Measurements from ENCODE around the gene OGFOD3.

DNA sequence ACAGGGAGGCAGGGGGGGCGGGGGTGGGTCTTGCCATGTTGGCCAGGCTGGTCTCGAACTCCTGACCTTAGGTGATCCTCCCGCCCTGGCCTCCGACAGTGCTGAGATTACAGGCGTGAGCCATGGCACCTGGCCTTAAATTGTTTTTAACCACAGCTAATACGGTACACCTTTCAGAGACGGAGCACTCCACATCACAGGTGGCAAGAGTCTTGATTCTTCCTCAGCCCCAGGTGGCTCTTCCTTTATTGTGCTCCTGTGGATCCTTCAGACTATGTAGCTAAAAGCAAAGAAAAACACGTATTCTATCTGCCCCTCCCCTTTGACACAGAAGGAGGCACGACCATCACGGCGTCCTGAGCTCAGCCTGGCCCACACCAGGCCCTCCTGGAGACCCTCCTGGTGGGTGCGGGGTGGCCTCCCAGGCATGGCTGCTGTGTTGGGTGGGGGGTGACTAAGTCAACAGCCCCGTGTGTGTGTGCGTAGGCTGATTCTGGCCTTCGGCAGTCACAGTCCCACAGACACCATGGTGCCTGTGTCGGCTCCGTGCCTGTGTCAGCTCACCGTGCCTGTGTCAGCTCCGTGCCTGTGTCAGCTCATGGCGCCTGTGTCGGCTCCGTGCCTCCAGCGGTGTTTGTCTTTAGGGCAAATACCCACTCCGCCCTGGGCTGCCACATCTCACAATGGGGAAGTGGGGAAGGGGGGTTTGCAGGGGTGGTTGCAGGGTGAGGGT lies 74.0 kb downstream of the OGFOD3 start:
- TF ChIP-seq, protein P1, sequence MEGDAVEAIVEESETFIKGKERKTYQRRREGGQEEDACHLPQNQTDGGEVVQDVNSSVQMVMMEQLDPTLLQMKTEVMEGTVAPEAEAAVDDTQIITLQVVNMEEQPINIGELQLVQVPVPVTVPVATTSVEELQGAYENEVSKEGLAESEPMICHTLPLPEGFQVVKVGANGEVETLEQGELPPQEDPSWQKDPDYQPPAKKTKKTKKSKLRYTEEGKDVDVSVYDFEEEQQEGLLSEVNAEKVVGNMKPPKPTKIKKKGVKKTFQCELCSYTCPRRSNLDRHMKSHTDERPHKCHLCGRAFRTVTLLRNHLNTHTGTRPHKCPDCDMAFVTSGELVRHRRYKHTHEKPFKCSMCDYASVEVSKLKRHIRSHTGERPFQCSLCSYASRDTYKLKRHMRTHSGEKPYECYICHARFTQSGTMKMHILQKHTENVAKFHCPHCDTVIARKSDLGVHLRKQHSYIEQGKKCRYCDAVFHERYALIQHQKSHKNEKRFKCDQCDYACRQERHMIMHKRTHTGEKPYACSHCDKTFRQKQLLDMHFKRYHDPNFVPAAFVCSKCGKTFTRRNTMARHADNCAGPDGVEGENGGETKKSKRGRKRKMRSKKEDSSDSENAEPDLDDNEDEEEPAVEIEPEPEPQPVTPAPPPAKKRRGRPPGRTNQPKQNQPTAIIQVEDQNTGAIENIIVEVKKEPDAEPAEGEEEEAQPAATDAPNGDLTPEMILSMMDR (IDR thresholded peaks at IDR 0.05): no peak
- TF ChIP-seq POLR2A (IDR thresholded peaks at IDR 0.05): no peak
